ENCODE measurements around the gene JAZF1.

- TF ChIP-seq, protein P1, sequence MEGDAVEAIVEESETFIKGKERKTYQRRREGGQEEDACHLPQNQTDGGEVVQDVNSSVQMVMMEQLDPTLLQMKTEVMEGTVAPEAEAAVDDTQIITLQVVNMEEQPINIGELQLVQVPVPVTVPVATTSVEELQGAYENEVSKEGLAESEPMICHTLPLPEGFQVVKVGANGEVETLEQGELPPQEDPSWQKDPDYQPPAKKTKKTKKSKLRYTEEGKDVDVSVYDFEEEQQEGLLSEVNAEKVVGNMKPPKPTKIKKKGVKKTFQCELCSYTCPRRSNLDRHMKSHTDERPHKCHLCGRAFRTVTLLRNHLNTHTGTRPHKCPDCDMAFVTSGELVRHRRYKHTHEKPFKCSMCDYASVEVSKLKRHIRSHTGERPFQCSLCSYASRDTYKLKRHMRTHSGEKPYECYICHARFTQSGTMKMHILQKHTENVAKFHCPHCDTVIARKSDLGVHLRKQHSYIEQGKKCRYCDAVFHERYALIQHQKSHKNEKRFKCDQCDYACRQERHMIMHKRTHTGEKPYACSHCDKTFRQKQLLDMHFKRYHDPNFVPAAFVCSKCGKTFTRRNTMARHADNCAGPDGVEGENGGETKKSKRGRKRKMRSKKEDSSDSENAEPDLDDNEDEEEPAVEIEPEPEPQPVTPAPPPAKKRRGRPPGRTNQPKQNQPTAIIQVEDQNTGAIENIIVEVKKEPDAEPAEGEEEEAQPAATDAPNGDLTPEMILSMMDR (IDR thresholded peaks at IDR 0.05), result no peak
- TF ChIP-seq POLR2A (IDR thresholded peaks at IDR 0.05), result no peak
Observed at GRCh38 chr7:27840760-27841364, 339.7 kb downstream of the JAZF1 start.
